Measurements from ENCODE around the gene CFAP298. TPM values are rescaled to one million over a fixed set of nuclear protein-coding genes. Genes with fewer than 3 reads are reported as not detected.

The CFAP298 gene
- total RNA-seq, 1 experiment from 2014 or later = 96.0 TPM

DNA sequence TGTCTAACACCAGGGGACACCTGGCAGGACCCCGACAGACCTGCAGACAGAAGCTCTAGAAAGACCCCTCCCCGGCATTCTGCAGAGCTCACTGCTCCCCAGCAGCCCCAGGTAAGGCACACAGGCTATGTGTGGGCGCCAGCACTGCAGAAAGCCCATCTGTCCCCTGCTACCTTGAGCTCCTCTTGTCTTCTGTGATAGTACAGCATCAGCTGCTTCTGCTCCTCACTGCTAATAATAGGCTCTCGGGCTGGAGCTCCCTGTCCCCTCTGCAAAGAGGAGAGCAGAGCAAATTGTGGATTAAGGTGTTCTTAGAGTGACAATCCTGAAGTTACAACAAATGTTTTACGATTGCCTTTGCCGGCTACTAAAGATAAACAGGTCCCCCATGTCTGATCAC, 10.1 kb downstream of the CFAP298 start:
- Histone ChIP-seq H3K9me3 (ENCODE audit: low read length) (no peaks in the 10 kb centered on the region), H3K27me3 (ENCODE audit: low read length) (no peaks in the 10 kb centered on the region), H3K9me2 (replicated peaks; ENCODE audit: low read length) (no peaks in the 10 kb centered on the region), H3F3A (ENCODE audit: low read length, unreplicated experiment) (no peaks in the 10 kb centered on the region), H4K20me1 (ENCODE audit: low read length) (no peaks in the 10 kb centered on the region), H3K4me2 (ENCODE audit: low read length) (no peak overlapping the region), H3K27ac (ENCODE audit: low read length) (no peak overlapping the region), H3K4me3 (ENCODE audit: low read length) (no peak overlapping the region), H3K36me3 (ENCODE audit: low read depth, low read length) (peaks cover 28% of the 10 kb centered on the region), H3K9ac (ENCODE audit: low read length) (no peak overlapping the region), H3K79me2 (ENCODE audit: low read length) (no peaks in the 10 kb centered on the region), H3K4me1 (ENCODE audit: insufficient read depth, low read length) (peaks cover 7% of the 10 kb centered on the region; the same call in 1 of the 2 replicates), H2AFZ (ENCODE audit: low read length) (no peak overlapping the region)
- ATAC-seq (no peak), DNase-seq (no peak)
- POLR2A ChIA-PET (ENCODE audit: unreplicated experiment) = interaction anchor here (0.6 kb wide), 1 partner anchor 317 kb away, joined by 5 read pairs; no protein-coding TSS in a partner anchor
- intact Hi-C loops (cut with micrococcal nuclease) = loop anchor here (10.0 kb wide), 1 partner anchor 817 kb away; no protein-coding TSS in a partner anchor
- BruUV-seq (replicated peaks) = no TSS peak
- CTCF ChIA-PET = interaction anchor here (0.6 to 2.0 kb wide), 6 partner anchors 29 to 816 kb away, joined by 3 to 14 read pairs (median 4); no protein-coding TSS in a partner anchor
- TF ChIP-seq, protein P1, sequence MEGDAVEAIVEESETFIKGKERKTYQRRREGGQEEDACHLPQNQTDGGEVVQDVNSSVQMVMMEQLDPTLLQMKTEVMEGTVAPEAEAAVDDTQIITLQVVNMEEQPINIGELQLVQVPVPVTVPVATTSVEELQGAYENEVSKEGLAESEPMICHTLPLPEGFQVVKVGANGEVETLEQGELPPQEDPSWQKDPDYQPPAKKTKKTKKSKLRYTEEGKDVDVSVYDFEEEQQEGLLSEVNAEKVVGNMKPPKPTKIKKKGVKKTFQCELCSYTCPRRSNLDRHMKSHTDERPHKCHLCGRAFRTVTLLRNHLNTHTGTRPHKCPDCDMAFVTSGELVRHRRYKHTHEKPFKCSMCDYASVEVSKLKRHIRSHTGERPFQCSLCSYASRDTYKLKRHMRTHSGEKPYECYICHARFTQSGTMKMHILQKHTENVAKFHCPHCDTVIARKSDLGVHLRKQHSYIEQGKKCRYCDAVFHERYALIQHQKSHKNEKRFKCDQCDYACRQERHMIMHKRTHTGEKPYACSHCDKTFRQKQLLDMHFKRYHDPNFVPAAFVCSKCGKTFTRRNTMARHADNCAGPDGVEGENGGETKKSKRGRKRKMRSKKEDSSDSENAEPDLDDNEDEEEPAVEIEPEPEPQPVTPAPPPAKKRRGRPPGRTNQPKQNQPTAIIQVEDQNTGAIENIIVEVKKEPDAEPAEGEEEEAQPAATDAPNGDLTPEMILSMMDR (conservative IDR thresholded peaks at IDR 0.05; ENCODE audit: low read depth, low read length) = no peak
- TF ChIP-seq EZH2 (IDR thresholded peaks at IDR 0.05; ENCODE audit: low read length, unreplicated experiment) (no peak), EZH2phosphoT487 (IDR thresholded peaks at IDR 0.05; ENCODE audit: borderline replicate concordance, low read length) (no peak)

DNA sequence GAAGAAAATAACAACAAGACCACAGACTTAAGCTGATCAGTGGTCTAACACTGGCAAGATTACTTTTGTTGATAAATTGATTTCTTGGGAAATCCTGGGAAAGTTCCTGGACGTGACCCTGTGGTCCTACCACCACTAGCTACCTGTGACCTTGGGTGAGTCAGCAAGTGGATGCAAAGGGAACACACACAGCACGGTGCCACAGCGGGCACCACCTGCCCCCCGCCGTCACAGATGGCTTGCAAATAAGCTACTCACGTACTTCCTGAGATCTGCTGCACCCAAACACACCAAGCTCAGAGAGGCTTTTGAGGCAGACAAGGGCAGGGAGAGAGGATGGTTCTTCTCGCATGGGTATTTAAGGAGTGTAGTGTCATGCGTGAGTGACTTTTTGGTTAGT, 12.7 kb downstream of the CFAP298 start:
- no peak overlapping the region for H2AFZ ChIP-seq (ENCODE audit: low read length)
- H3K36me3 ChIP-seq (ENCODE audit: low read depth, low read length) = peaks cover 28% of the 10 kb centered on the region
- intact Hi-C loops (cut with micrococcal nuclease) = loop anchor here (5.0 kb wide), 1 partner anchor 102 kb away; no protein-coding TSS in a partner anchor

More for the DNA sequence above, 12.7 kb downstream of the CFAP298 start:
- Histone ChIP-seq H3K4me1 (ENCODE audit: insufficient read depth, low read length) (peaks cover 12% of the 10 kb centered on the region), H3K9me3 (ENCODE audit: low read length) (no peaks in the 10 kb centered on the region), H3K27ac (ENCODE audit: low read length) (no peak overlapping the region), H3K9ac (ENCODE audit: low read length) (no peak overlapping the region), H3F3A (ENCODE audit: low read length, unreplicated experiment) (no peaks in the 10 kb centered on the region), H3K9me2 (replicated peaks; ENCODE audit: low read length) (no peaks in the 10 kb centered on the region), H3K79me2 (ENCODE audit: low read length) (no peaks in the 10 kb centered on the region), H4K20me1 (ENCODE audit: low read length) (no peaks in the 10 kb centered on the region), H3K27me3 (ENCODE audit: low read length) (no peaks in the 10 kb centered on the region), H3K4me3 (ENCODE audit: low read length) (no peak overlapping the region), H3K4me2 (ENCODE audit: low read length) (no peak overlapping the region)
- ChIA-PET POLR2A (ENCODE audit: unreplicated experiment) (interaction anchor here (0.6 kb wide), 3 partner anchors 104 to 172 kb away, joined by 3 to 5 read pairs (median 5); partner anchors contain the start of gene PAXBP1), CTCF (interaction anchor here (1.4 kb wide), 1 partner anchor 196 kb away, joined by 3 read pairs; no protein-coding TSS in a partner anchor)
- TF ChIP-seq, protein P1 (conservative IDR thresholded peaks at IDR 0.05; ENCODE audit: low read depth, low read length) = no peak
- TF ChIP-seq EZH2phosphoT487 (IDR thresholded peaks at IDR 0.05; ENCODE audit: borderline replicate concordance, low read length) (no peak), EZH2 (IDR thresholded peaks at IDR 0.05; ENCODE audit: low read length, unreplicated experiment) (no peak)
- BruUV-seq (replicated peaks) = no TSS peak
- ATAC-seq (no peak), DNase-seq (no peak)

Measured in PC-3 (cell line).